ENCODE data around the gene IFT122. TPM values are rescaled to one million over a fixed set of nuclear protein-coding genes. Genes with fewer than 3 reads are reported as not detected.

IFT122 gene
- total and polyA plus RNA-seq, 2 experiments from 2014 or later: 10.2 to 38.8 TPM

GRCh38 chr3:129425619-129426018 lies 14.4 kb upstream of the IFT122 start:
- Histone ChIP-seq H3K79me2 (replicated peaks; ENCODE audit: insufficient read depth) (no peaks in the 10 kb centered on the region), H3K4me1 (ENCODE audit: insufficient read depth) (peaks cover 40% of the 10 kb centered on the region), H2AFZ (peak overlapping the region; percentile 90), H3K4me2 (peak overlapping the region; percentile 66), H3K27ac (ENCODE audit: low read depth) (no peak overlapping the region; the same call in 1 of the 2 replicates), H3K9me2 (ENCODE audit: insufficient read depth) (0 out of 2 replicates have a peak, but pooled peaks cover 3% of the 10 kb centered on the region), H4K20me1 (replicated peaks; ENCODE audit: insufficient read depth) (no peaks in the 10 kb centered on the region), H3K27me3 (ENCODE audit: insufficient read depth) (peaks cover 11% of the 10 kb centered on the region), H3F3A (replicated peaks; ENCODE audit: low read depth) (peaks cover 10% of the 10 kb centered on the region; the same call in 1 of the 2 replicates), H3K4me3 (no peak overlapping the region), H3K36me3 (ENCODE audit: insufficient read depth) (no peaks in the 10 kb centered on the region)
- TF ChIP-seq EZH2phosphoT487 (IDR thresholded peaks at IDR 0.05; ENCODE audit: unreplicated experiment) (no peak), REST (IDR thresholded peaks at IDR 0.05; ENCODE audit: unreplicated experiment) (no peak), JUNB (IDR thresholded peaks at IDR 0.05; ENCODE audit: unreplicated experiment) (no peak), ZNF462 (CRISPR knock-in tag; IDR thresholded peaks at IDR 0.05) (no peak), CTCF (conservative IDR thresholded peaks at IDR 0.05; ENCODE audit: low read depth in 2 of 2) (no peak), ZNF114 (CRISPR knock-in tag; IDR thresholded peaks at IDR 0.05) (no peak), NANOG (IDR thresholded peaks at IDR 0.05; ENCODE audit: borderline replicate concordance) (no peak)
- Mint-ChIP-seq H3K4me1 (peaks cover 51% of the 10 kb centered on the region), H3K27ac (peak overlapping the region; percentile 46; the same call in 1 of the 2 replicates), H3K4me3 (peak overlapping the region; percentile 5; the same call in 1 of the 3 replicates), H3K9me3 (no peaks in the 10 kb centered on the region; the same call in 2 of the 3 replicates), H3K27me3 (ENCODE audit: insufficient read depth, low read depth, poor library complexity) (peaks cover 28% of the 10 kb centered on the region), H3K36me3 (ENCODE audit: low read depth) (peaks cover 3% of the 10 kb centered on the region; the same call in 2 of the 3 replicates)
- ATAC-seq: no peak
- DNase-seq (ENCODE audit: low spot score): no peak
